Renal cortex interstitium (tissue), 3 donors: ENCODE measurements around the gene TOX2. TPM values are rescaled to one million over a fixed set of nuclear protein-coding genes. Genes with fewer than 3 reads are reported as not detected.

Experiments used
- polyA plus RNA-seq, 3 donors: library from polyadenylated mRNA; unstranded; fragments of 120-200 nt; gene quantifications; one replicate each; pipeline ENCODE4 v1.2.1, GENCODE V29; 2013; ENCODE audit not compliant: insufficient read length in 3 of 3

TOX2 gene
- polyA plus RNA-seq, 3 donors: 2.7 to 4.7 (median 4.2) TPM

Other genes with a start within 250 kb of the TOX2 start
- gene MYBL2, start 247.7 kb upstream of the TOX2 start, polyA plus RNA-seq: 10 to 100 TPM; 22.9 to 33.0 (median 29.3) TPM
- gene GTSF1L, start 187.8 kb upstream of the TOX2 start, polyA plus RNA-seq: not detected